CD14-positive monocyte (primary cell): ENCODE data around the gene ANKRD17. TPM values are rescaled to one million over a fixed set of nuclear protein-coding genes. Genes with fewer than 3 reads are reported as not detected.
A peak's percentile ranks its signal among the peaks of the same experiment; 100 is the strongest.

ENCODE experiments used
- DNase-seq, 3 donors: peaks; one replicate each; pipeline ENCODE4 v3.0.0-alpha.2; 2011 to 2022
- H2AFZ ChIP-seq: 2 replicates; pipeline ENCODE4 v1.6.0; 2012; ENCODE audit warnings: mild to moderate bottlenecking, low read depth, low read length, inconsistent platforms; ENCODE audit not compliant: insufficient read depth, poor library complexity, severe bottlenecking
- H3K27ac ChIP-seq, 2 donors: 1 replicate in 1 of 2; 2 replicates in 1 of 2; pipeline ENCODE4 v1.5.1; 2012 to 2013; ENCODE audit warnings: low read length in 2 of 2, control low read depth in 1 of 2, inconsistent platforms in 1 of 2, low read depth in 1 of 2, mild to moderate bottlenecking in 1 of 2
- H3K27me3 ChIP-seq, 2 donors: one replicate each; pipeline versions ENCODE4 v1.6.0 to v1.6.1; 2011 to 2013; ENCODE audit warnings: low read length in 2 of 2; ENCODE audit not compliant: control insufficient read depth in 2 of 2, insufficient read depth in 2 of 2
- H3K36me3 ChIP-seq, 2 donors: replicated peaks in 1 of 2; 1 replicate in 1 of 2; 2 replicates in 1 of 2; pipeline versions ENCODE4 v1.5.1 to v1.6.1; 2012 to 2013; ENCODE audit warnings: low read length in 2 of 2, control low read depth in 1 of 2, inconsistent platforms in 1 of 2, mild to moderate bottlenecking in 1 of 2; ENCODE audit not compliant: insufficient read depth in 2 of 2, control insufficient read depth in 1 of 2
- H3K4me1 ChIP-seq, 2 donors: 1 replicate in 1 of 2; 2 replicates in 1 of 2; pipeline versions ENCODE4 v1.5.1 to v1.6.1; 2012 to 2013; ENCODE audit warnings: low read length in 2 of 2, control low read depth in 1 of 2, inconsistent platforms in 1 of 2, mild to moderate bottlenecking in 1 of 2, moderate library complexity in 1 of 2; ENCODE audit not compliant: insufficient read depth in 2 of 2, control insufficient read depth in 1 of 2
- H3K4me2 ChIP-seq: replicated peaks from 2 replicates; pipeline ENCODE3; 2012; ENCODE audit warnings: low read length, moderate library complexity, mild to moderate bottlenecking; ENCODE audit not compliant: poor library complexity, severe bottlenecking; ENCODE audit errors: extremely low read depth
- H3K4me3 ChIP-seq, 3 experiments: fragments of 200-600 bp in 1 of 3; sonication (generic) in 1 of 3; replicated peaks in 1 of 3; 1 replicate in 2 of 3; 2 replicates in 1 of 3; pipeline ENCODE4 v1.5.1; 2011 to 2013; ENCODE audit warnings: low read length in 3 of 3, mild to moderate bottlenecking in 3 of 3, control low read depth in 2 of 3, low read depth in 2 of 3, inconsistent platforms in 1 of 3, moderate library complexity in 1 of 3
- H3K79me2 ChIP-seq: 2 replicates; pipeline ENCODE4 v1.6.0; 2012; ENCODE audit warnings: mild to moderate bottlenecking, control low read depth, inconsistent platforms, low read length, moderate library complexity; ENCODE audit not compliant: insufficient read depth
- H3K9ac ChIP-seq: 2 replicates; pipeline ENCODE4 v1.6.0; 2017; ENCODE audit warnings: low read length, mild to moderate bottlenecking; ENCODE audit not compliant: insufficient read depth, poor library complexity, severe bottlenecking
- H3K9me3 ChIP-seq, 2 donors: replicated peaks in 1 of 2; 1 replicate in 1 of 2; 2 replicates in 1 of 2; pipeline versions ENCODE4 v1.5.1 to v1.6.1; 2012 to 2013; ENCODE audit warnings: low read length in 2 of 2, control low read depth in 1 of 2; ENCODE audit not compliant: control insufficient read depth in 1 of 2, insufficient read depth in 1 of 2
- H4K20me1 ChIP-seq: 2 replicates; pipeline ENCODE4 v1.6.0; 2012; ENCODE audit warnings: mild to moderate bottlenecking, low read length, control low read depth, moderate library complexity; ENCODE audit not compliant: insufficient read depth
- H3K27ac Mint-ChIP-seq, 7 donors: one replicate each; pipeline ENCODE4 v1.8.0; 2020; ENCODE audit warnings: mild to moderate bottlenecking in 7 of 7, mixed read lengths in 7 of 7, moderate library complexity in 6 of 7, inconsistent platforms in 2 of 7
- H3K27me3 Mint-ChIP-seq, 3 donors: one replicate each; pipeline ENCODE4 v1.8.0; 2021 to 2022; ENCODE audit warnings: low read depth in 3 of 3, mild to moderate bottlenecking in 3 of 3, mixed read lengths in 3 of 3, moderate library complexity in 3 of 3, inconsistent platforms in 1 of 3
- H3K36me3 Mint-ChIP-seq, 2 donors: one replicate each; pipeline ENCODE4 v1.8.0; 2020; ENCODE audit warnings: mixed read lengths in 2 of 2, inconsistent platforms in 1 of 2, mild to moderate bottlenecking in 1 of 2
- H3K4me1 Mint-ChIP-seq: one replicate; pipeline ENCODE4 v1.8.0; 2020; ENCODE audit warnings: mild to moderate bottlenecking, mixed read lengths
- H3K4me3 Mint-ChIP-seq, 2 donors: one replicate each; pipeline ENCODE4 v1.8.0; 2020; ENCODE audit warnings: mild to moderate bottlenecking in 2 of 2, mixed read lengths in 2 of 2, moderate library complexity in 1 of 2
- H3K9me3 Mint-ChIP-seq, 7 donors: one replicate each; pipeline ENCODE4 v1.8.0; 2020 to 2022; ENCODE audit warnings: mixed read lengths in 7 of 7, mild to moderate bottlenecking in 6 of 7, moderate library complexity in 6 of 7, inconsistent platforms in 2 of 7
- CTCF ChIP-seq: fragments of 200-600 bp; IDR thresholded peaks from one replicate; pipeline ENCODE4 v1.8.0; 2022; ENCODE audit warnings: antibody characterized with exemption, mild to moderate bottlenecking
- WGBS: methylation state at CpG from one replicate; pipeline ENCODE4 v1.1.5; 2013; ENCODE audit warnings: missing lambda C conversion rate; ENCODE audit not compliant: insufficient coverage; 5-methylcytosine and 5-hydroxymethylcytosine counted together
- intact Hi-C, 2 donors: fragments of 100-400 bp; cut with micrococcal nuclease; formaldehyde crosslinking; loops; one replicate each; pipeline versions ENCODE4 v1.15.0 to v1.15.1; 2023
- polyA plus RNA-seq, 3 donors: library from polyadenylated mRNA; depleted of rRNA in 1 of 3; unstranded in 2 of 3; stranded (reverse) in 1 of 3; fragments of 300-500 nt in 2 of 3; fragments of >200 nt in 1 of 3; fragmentation: Illumina TruSeq in 2 of 3; gene quantifications; 1 replicate in 2 of 3; 2 replicates in 1 of 3; pipeline ENCODE4 v1.2.3, GENCODE V29; 2012 to 2021

The ANKRD17 gene
- polyA plus RNA-seq, 3 donors: 5.3 to 18.9 (median 9.0) TPM

- Histone ChIP-seq H3K9ac (peak overlapping the region; percentile 94), H3K4me2 (peak overlapping the region; percentile 95), H3K4me1 (peaks cover 8 to 10% of the 10 kb centered on the region in 2 donors), H3K36me3 (peaks cover 10 to 41% of the 10 kb centered on the region in 2 donors), H4K20me1 (no peaks in the 10 kb centered on the region), H3K27me3 (no peaks in the 10 kb centered on the region), H3K9me3 (no peaks in the 10 kb centered on the region), H3K27ac (peak overlapping the region; percentile 98 to 99), H3K4me3 (peak overlapping the region; percentile 76 to 94 (median 83)), H3K79me2 (peaks cover 35% of the 10 kb centered on the region), H2AFZ (peak overlapping the region; percentile 93)
- no CpG with 5 or more reads among the region's 4 CpGs for WGBS
- no peaks in the 10 kb centered on the region for H3K9me3 Mint-ChIP-seq
- peak overlapping the region; percentile 93 to 99 (median 97) for H3K27ac Mint-ChIP-seq
- peak overlapping the region; percentile 84 to 96 for H3K4me3 Mint-ChIP-seq
- H3K4me1 Mint-ChIP-seq: peaks cover 9% of the 10 kb centered on the region
- DNase-seq: peak in 2 of 3 donors; percentile 15 to 38
- H3K27me3 Mint-ChIP-seq: no peaks in the 10 kb centered on the region
- intact Hi-C loops: loop anchor here (1.0 to 2.0 kb wide), 2 partner anchors 191 kb away; partner anchors contain the start of gene ANKRD17 (in 1 of the 2)
- no peak for TF ChIP-seq CTCF
- H3K36me3 Mint-ChIP-seq: peaks cover 21 to 32% of the 10 kb centered on the region in 2 donors
These were observed 190.6 kb downstream of the ANKRD17 start for GRCh38 chr4:73067971-73068394.

GRCh38 chr4:73066928-73067327 is 191.7 kb downstream of the ANKRD17 start:
- Histone ChIP-seq H3K79me2 (peaks cover 35% of the 10 kb centered on the region), H3K27ac (peak overlapping the region in 1 of 2 donors; percentile 59), H3K4me3 (no peak overlapping the region), H3K27me3 (no peaks in the 10 kb centered on the region), H3K9me3 (no peaks in the 10 kb centered on the region), H3K4me1 (peaks cover 8 to 10% of the 10 kb centered on the region in 2 donors), H2AFZ (no peak overlapping the region), H3K36me3 (peaks cover 13 to 52% of the 10 kb centered on the region in 2 donors), H4K20me1 (peaks cover 3% of the 10 kb centered on the region), H3K4me2 (no peak overlapping the region), H3K9ac (no peak overlapping the region)
- WGBS: 100% methylated on average over 2 of the region's 2 CpGs
- Mint-ChIP-seq H3K36me3 (peaks cover 26 to 40% of the 10 kb centered on the region in 2 donors), H3K4me3 (no peak overlapping the region), H3K4me1 (peaks cover 9% of the 10 kb centered on the region), H3K27me3 (peaks cover 0 to 3% (median 0%) of the 10 kb centered on the region in 3 donors), H3K9me3 (no peaks in the 10 kb centered on the region), H3K27ac (peak overlapping the region in 3 of 7 donors; percentile 7 to 96 (median 46))
- intact Hi-C loops: no loop called here
- DNase-seq: no peak
- no peak for TF ChIP-seq CTCF
